Parathyroid adenoma (tissue), 2 donors: ENCODE data around the gene ZMYND11.

Experiments used
- H2AFZ ChIP-seq: fragments of 300-600 bp; sonication (generic); one replicate; pipeline ENCODE4 v1.7.0; 2017; ENCODE audit warnings: antibody characterized with exemption, mild to moderate bottlenecking
- H3K27ac ChIP-seq: fragments of 300-600 bp; sonication (generic); one replicate; pipeline ENCODE4 v1.7.0; 2017
- H3K27me3 ChIP-seq: fragments of 300-600 bp; sonication (generic); one replicate; pipeline ENCODE4 v1.7.0; 2017; ENCODE audit warnings: low read length; ENCODE audit not compliant: control insufficient read depth, insufficient read depth
- H3K36me3 ChIP-seq: fragments of 300-600 bp; sonication (generic); one replicate; pipeline ENCODE4 v1.7.0; 2017; ENCODE audit warnings: low read length; ENCODE audit not compliant: control insufficient read depth, insufficient read depth
- H3K4me1 ChIP-seq: fragments of 300-600 bp; sonication (generic); one replicate; pipeline ENCODE4 v1.7.0; 2017; ENCODE audit warnings: control low read depth
- H3K4me2 ChIP-seq: fragments of 300-600 bp; sonication (generic); one replicate; pipeline ENCODE4 v1.7.0; 2017; ENCODE audit warnings: low read length
- H3K4me3 ChIP-seq: fragments of 300-600 bp; sonication (generic); one replicate; pipeline ENCODE4 v1.7.0; 2017; ENCODE audit warnings: low read depth, low read length
- H3K79me2 ChIP-seq: fragments of 300-600 bp; sonication (generic); one replicate; pipeline ENCODE4 v1.7.0; 2017; ENCODE audit warnings: control low read depth
- H3K9ac ChIP-seq: fragments of 300-600 bp; sonication (generic); one replicate; pipeline ENCODE4 v1.7.0; 2017; ENCODE audit warnings: mild to moderate bottlenecking
- H3K9me3 ChIP-seq: fragments of 300-600 bp; sonication (generic); one replicate; pipeline ENCODE4 v1.7.0; 2017; ENCODE audit warnings: low read length; ENCODE audit not compliant: control insufficient read depth
- CTCF ChIP-seq: fragments of 300-600 bp; sonication (generic); IDR thresholded peaks from one replicate; pipeline ENCODE4 v1.7.0; 2017; ENCODE audit warnings: antibody characterized with exemption, mild to moderate bottlenecking
- donor health status: primary hyperparathyroidism.

ZMYND11 gene

GRCh38 chr10:186911-187310 is 51.7 kb downstream of the ZMYND11 start:
- Histone ChIP-seq H3K4me2 (no peak overlapping the region), H3K9ac (no peak overlapping the region), H3K4me1 (no peaks in the 10 kb centered on the region), H3K9me3 (no peaks in the 10 kb centered on the region), H3K79me2 (peaks cover 13% of the 10 kb centered on the region), H3K27ac (no peak overlapping the region), H3K27me3 (no peaks in the 10 kb centered on the region), H3K4me3 (no peak overlapping the region), H3K36me3 (no peaks in the 10 kb centered on the region), H2AFZ (no peak overlapping the region)
- no peak for TF ChIP-seq CTCF

GRCh38 chr10:188546-188945 is 53.3 kb downstream of the ZMYND11 start:
- Histone ChIP-seq H3K4me2 (no peak overlapping the region), H2AFZ (no peak overlapping the region), H3K27me3 (no peaks in the 10 kb centered on the region), H3K9ac (no peak overlapping the region), H3K4me1 (no peaks in the 10 kb centered on the region), H3K27ac (no peak overlapping the region), H3K36me3 (no peaks in the 10 kb centered on the region), H3K9me3 (no peaks in the 10 kb centered on the region), H3K79me2 (peaks cover 13% of the 10 kb centered on the region), H3K4me3 (no peak overlapping the region)
- TF ChIP-seq CTCF: no peak

GRCh38 chr10:190216-190615 is 55.0 kb downstream of the ZMYND11 start:
- Histone ChIP-seq H3K4me2 (no peak overlapping the region), H3K4me3 (no peak overlapping the region), H3K79me2 (peaks cover 8% of the 10 kb centered on the region), H3K27ac (no peak overlapping the region), H3K9ac (no peak overlapping the region), H3K36me3 (no peaks in the 10 kb centered on the region), H3K27me3 (no peaks in the 10 kb centered on the region), H2AFZ (no peak overlapping the region), H3K9me3 (no peaks in the 10 kb centered on the region), H3K4me1 (no peaks in the 10 kb centered on the region)
- TF ChIP-seq CTCF: no peak

GRCh38 chr10:191703-192518 is 56.7 kb downstream of the ZMYND11 start:
- H3K79me2 ChIP-seq: peaks cover 6% of the 10 kb centered on the region
- H3K4me2 ChIP-seq: no peak overlapping the region
- H3K27ac ChIP-seq: no peak overlapping the region
- H3K9me3 ChIP-seq: no peaks in the 10 kb centered on the region
- no peak for TF ChIP-seq CTCF
- no peaks in the 10 kb centered on the region for H3K4me1 ChIP-seq
- H3K36me3 ChIP-seq: no peaks in the 10 kb centered on the region
- H3K4me3 ChIP-seq: no peak overlapping the region
- no peak overlapping the region for H3K9ac ChIP-seq
- H3K27me3 ChIP-seq: no peaks in the 10 kb centered on the region
- no peak overlapping the region for H2AFZ ChIP-seq

- Histone ChIP-seq H3K36me3 (no peaks in the 10 kb centered on the region), H3K4me1 (no peaks in the 10 kb centered on the region), H3K4me3 (no peak overlapping the region), H3K9ac (no peak overlapping the region), H3K27me3 (no peaks in the 10 kb centered on the region), H2AFZ (no peak overlapping the region), H3K4me2 (no peak overlapping the region), H3K9me3 (no peaks in the 10 kb centered on the region), H3K79me2 (peaks cover 6% of the 10 kb centered on the region), H3K27ac (no peak overlapping the region)
- TF ChIP-seq CTCF: no peak
Observed at GRCh38 chr10:194281-194680, 59.0 kb downstream of the ZMYND11 start.
